ENCODE results near the gene PDE3A.

Gene PDE3A

DNA sequence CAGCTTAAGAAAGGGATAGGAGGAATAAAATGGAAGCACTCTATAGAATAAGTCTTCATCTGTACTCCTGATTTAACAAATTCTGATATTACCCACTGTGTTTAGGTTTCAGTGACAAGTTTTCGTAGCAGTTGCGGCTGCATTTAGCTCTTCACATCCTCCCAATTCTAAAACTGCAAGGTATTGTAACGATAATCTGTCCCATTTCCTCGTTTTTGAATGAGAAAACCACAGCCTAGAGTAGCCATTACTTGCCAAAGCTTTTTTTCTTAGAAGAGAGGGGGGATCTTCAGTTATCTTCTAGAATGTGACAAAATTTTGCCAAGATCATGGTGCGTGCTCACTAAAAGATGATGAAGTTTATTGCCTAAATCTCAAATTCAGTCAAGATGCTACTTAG, 155.8 kb downstream of the PDE3A start:
- Histone ChIP-seq H3K9me3 (ENCODE audit: control insufficient read depth, insufficient read depth, low read length) (no peaks in the 10 kb centered on the region), H3K4me1 (ENCODE audit: control insufficient read depth, low read length) (no peaks in the 10 kb centered on the region), H3K27me3 (ENCODE audit: control insufficient read depth, low read length) (no peaks in the 10 kb centered on the region), H3K4me2 (ENCODE audit: low read length) (no peak overlapping the region), H3K4me3 (ENCODE audit: low read length) (no peak overlapping the region), H3F3A (ENCODE audit: control insufficient read depth, insufficient read depth) (no peaks in the 10 kb centered on the region), H4K20me1 (ENCODE audit: control insufficient read depth, insufficient read depth, low read depth, low read length) (no peaks in the 10 kb centered on the region), H3K79me2 (ENCODE audit: control insufficient read depth, low read length) (no peaks in the 10 kb centered on the region), H3K9me2 (replicated peaks; ENCODE audit: control insufficient read depth, low read length) (no peaks in the 10 kb centered on the region), H3K36me3 (ENCODE audit: control insufficient read depth, low read length) (no peaks in the 10 kb centered on the region), H3K27ac (ENCODE audit: low read depth, low read length) (no peak overlapping the region)
- TF ChIP-seq, protein P1, sequence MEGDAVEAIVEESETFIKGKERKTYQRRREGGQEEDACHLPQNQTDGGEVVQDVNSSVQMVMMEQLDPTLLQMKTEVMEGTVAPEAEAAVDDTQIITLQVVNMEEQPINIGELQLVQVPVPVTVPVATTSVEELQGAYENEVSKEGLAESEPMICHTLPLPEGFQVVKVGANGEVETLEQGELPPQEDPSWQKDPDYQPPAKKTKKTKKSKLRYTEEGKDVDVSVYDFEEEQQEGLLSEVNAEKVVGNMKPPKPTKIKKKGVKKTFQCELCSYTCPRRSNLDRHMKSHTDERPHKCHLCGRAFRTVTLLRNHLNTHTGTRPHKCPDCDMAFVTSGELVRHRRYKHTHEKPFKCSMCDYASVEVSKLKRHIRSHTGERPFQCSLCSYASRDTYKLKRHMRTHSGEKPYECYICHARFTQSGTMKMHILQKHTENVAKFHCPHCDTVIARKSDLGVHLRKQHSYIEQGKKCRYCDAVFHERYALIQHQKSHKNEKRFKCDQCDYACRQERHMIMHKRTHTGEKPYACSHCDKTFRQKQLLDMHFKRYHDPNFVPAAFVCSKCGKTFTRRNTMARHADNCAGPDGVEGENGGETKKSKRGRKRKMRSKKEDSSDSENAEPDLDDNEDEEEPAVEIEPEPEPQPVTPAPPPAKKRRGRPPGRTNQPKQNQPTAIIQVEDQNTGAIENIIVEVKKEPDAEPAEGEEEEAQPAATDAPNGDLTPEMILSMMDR (IDR thresholded peaks at IDR 0.05; ENCODE audit: low read depth, low read length, poor library complexity, severe bottlenecking): no peak
- TF ChIP-seq EZH2phosphoT487 (IDR thresholded peaks at IDR 0.05; ENCODE audit: borderline replicate concordance, low read length): no peak

DNA sequence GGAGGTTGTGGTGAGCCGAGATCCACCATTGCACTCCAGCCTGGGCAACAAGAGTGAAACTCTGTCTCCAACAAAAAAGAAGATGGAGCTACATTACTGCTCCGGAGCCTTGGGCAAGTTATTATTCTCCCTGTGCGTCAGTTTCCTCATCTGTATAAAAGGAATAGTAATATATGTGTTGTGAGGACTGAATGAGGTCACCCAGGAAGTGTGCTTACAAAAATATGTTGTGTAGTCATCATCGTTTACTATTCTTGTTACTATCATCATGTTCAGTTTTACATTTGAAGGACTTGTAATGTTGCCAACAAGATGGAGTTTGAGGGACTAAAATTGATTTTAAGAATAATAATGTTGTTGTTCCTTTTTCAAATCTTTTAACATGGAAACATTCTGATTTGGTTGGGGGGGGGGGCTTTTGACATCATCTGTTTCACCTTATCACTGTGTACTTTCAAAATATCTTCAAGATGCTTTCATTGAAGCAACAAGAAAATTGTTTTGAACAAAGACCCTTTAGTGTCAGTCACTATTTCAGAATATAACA, 156.8 kb downstream of the PDE3A start:
- no peak overlapping the region for H3K27ac ChIP-seq (ENCODE audit: low read depth, low read length)
- no peaks in the 10 kb centered on the region for H3K79me2 ChIP-seq (ENCODE audit: control insufficient read depth, low read length)
- no peak overlapping the region for H3K4me3 ChIP-seq (ENCODE audit: low read length)
- no peaks in the 10 kb centered on the region for H3F3A ChIP-seq (ENCODE audit: control insufficient read depth, insufficient read depth)
- H3K9me3 ChIP-seq (ENCODE audit: control insufficient read depth, insufficient read depth, low read length): no peaks in the 10 kb centered on the region
- H3K4me1 ChIP-seq (ENCODE audit: control insufficient read depth, low read length): no peaks in the 10 kb centered on the region
- no peaks in the 10 kb centered on the region for H3K36me3 ChIP-seq (ENCODE audit: control insufficient read depth, low read length)
- no peaks in the 10 kb centered on the region for H4K20me1 ChIP-seq (ENCODE audit: control insufficient read depth, insufficient read depth, low read depth, low read length)
- H3K27me3 ChIP-seq (ENCODE audit: control insufficient read depth, low read length): no peaks in the 10 kb centered on the region
- no peak for TF ChIP-seq EZH2phosphoT487 (IDR thresholded peaks at IDR 0.05; ENCODE audit: borderline replicate concordance, low read length)
- TF ChIP-seq, protein P1 (IDR thresholded peaks at IDR 0.05; ENCODE audit: low read depth, low read length, poor library complexity, severe bottlenecking): no peak
- H3K4me2 ChIP-seq (ENCODE audit: low read length): no peak overlapping the region
- no peaks in the 10 kb centered on the region for H3K9me2 ChIP-seq (replicated peaks; ENCODE audit: control insufficient read depth, low read length)

DNA sequence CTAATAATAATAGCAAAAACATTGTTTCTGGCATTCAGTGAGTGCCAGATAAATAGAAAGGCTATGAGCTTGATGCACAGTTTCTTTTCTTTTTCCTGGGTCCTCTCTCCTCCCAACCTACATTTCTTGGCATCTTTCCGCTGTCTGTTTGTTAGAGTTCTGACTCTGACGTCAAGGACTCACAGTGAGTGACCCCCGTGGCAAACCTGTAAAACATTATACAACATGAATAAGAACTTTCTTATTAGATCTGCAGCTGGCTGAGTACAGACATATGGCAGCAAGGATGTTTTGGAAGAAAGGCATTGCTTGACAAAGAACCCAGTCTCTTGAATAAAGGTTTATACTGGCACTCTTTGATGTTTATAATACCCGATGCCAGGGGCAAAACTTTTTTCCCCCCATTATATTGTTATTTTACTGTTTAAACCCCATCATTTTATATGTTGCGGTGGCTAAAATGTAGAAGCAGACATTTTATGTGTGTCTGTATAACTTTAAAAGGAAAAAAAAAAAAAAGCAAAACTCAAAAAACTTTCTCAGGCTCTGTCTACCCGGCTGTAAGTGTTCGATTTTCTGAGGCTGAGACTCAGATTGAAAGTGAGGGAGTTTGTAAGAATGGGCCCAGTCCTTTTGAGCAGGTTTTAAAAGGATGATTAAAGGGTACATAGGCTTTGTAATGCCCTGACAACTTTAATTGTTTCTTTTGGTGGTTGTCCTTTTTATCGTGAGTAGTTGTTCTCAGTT, 159.3 kb downstream of the PDE3A start:
- no peaks in the 10 kb centered on the region for H3K9me3 ChIP-seq (ENCODE audit: control insufficient read depth, insufficient read depth, low read length)
- H3K9me2 ChIP-seq (replicated peaks; ENCODE audit: control insufficient read depth, low read length): no peaks in the 10 kb centered on the region
- H3K27me3 ChIP-seq (ENCODE audit: control insufficient read depth, low read length): no peaks in the 10 kb centered on the region
- H3K4me1 ChIP-seq (ENCODE audit: control insufficient read depth, low read length): no peaks in the 10 kb centered on the region
- no peaks in the 10 kb centered on the region for H3F3A ChIP-seq (ENCODE audit: control insufficient read depth, insufficient read depth)
- no peaks in the 10 kb centered on the region for H3K79me2 ChIP-seq (ENCODE audit: control insufficient read depth, low read length)
- TF ChIP-seq EZH2phosphoT487 (IDR thresholded peaks at IDR 0.05; ENCODE audit: borderline replicate concordance, low read length): no peak
- TF ChIP-seq, protein P1 (IDR thresholded peaks at IDR 0.05; ENCODE audit: low read depth, low read length, poor library complexity, severe bottlenecking): no peak
- H3K4me3 ChIP-seq (ENCODE audit: low read length): no peak overlapping the region
- no peaks in the 10 kb centered on the region for H3K36me3 ChIP-seq (ENCODE audit: control insufficient read depth, low read length)
- no peaks in the 10 kb centered on the region for H4K20me1 ChIP-seq (ENCODE audit: control insufficient read depth, insufficient read depth, low read depth, low read length)
- no peak overlapping the region for H3K27ac ChIP-seq (ENCODE audit: low read depth, low read length)
- H3K4me2 ChIP-seq (ENCODE audit: low read length): no peak overlapping the region

All from DOHH2 (cell line).